ENCODE data around the gene PPM1M.

GRCh38 chr3:52195823-52196331 lies 49.7 kb upstream of the PPM1M start:
- TF ChIP-seq CTCF (conservative IDR thresholded peaks at IDR 0.05; ENCODE audit: low read depth in 2 of 2) (no peak), POLR2AphosphoS5 (IDR thresholded peaks at IDR 0.05; ENCODE audit: low read depth) (no peak), EZH2 (IDR thresholded peaks at IDR 0.05; ENCODE audit: low read depth, unreplicated experiment) (no peak), EZH2phosphoT487 (IDR thresholded peaks at IDR 0.05; ENCODE audit: unreplicated experiment) (no peak), JUNB (IDR thresholded peaks at IDR 0.05; ENCODE audit: unreplicated experiment) (no peak), REST (IDR thresholded peaks at IDR 0.05; ENCODE audit: unreplicated experiment) (no peak), ZNF114 (CRISPR knock-in tag; IDR thresholded peaks at IDR 0.05) (no peak), CREB1 (CRISPR knock-in tag; IDR thresholded peaks at IDR 0.05; ENCODE audit: low read depth) (no peak)

All from GM23338 (cell line).